Adrenal gland (tissue), 12 donors: Measurements from ENCODE around the gene KCNG4. TPM values are rescaled to one million over a fixed set of nuclear protein-coding genes. Genes with fewer than 3 reads are reported as not detected.

ENCODE experiments used
- DNase-seq, 7 donors: peaks; one replicate each; pipeline ENCODE4 v3.0.0-alpha.2; 2019 to 2020
- H3K27ac ChIP-seq, 5 donors: fragments of 200-600 bp; sonication (generic) in 4 of 5; 1 replicate in 3 of 5; 2 replicates in 2 of 5; pipeline versions ENCODE4 v1.5.1 to v1.8.0; 2016 to 2020; ENCODE audit warnings: mild to moderate bottlenecking in 1 of 5
- H3K27me3 ChIP-seq: fragments of 200-600 bp; 2 replicates; pipeline ENCODE4 v1.8.0; 2021
- H3K36me3 ChIP-seq, 2 donors: fragments of 200-600 bp; replicated peaks in 1 of 2; 1 replicate in 1 of 2; 2 replicates in 1 of 2; pipeline versions ENCODE4 v1.5.1 to v1.8.0; 2018 to 2022
- H3K4me1 ChIP-seq, 2 donors: fragments of 200-600 bp; replicated peaks in 1 of 2; 1 replicate in 1 of 2; 2 replicates in 1 of 2; pipeline versions ENCODE4 v1.5.1 to v1.8.0; 2018 to 2021
- H3K4me3 ChIP-seq, 4 donors: fragments of 200-600 bp; sonication (generic) in 3 of 4; one replicate each; pipeline ENCODE4 v1.5.1; 2016 to 2018
- H3K9me3 ChIP-seq, 3 donors: fragments of 200-600 bp; sonication (generic) in 1 of 3; replicated peaks in 1 of 3; 1 replicate in 2 of 3; 2 replicates in 1 of 3; pipeline versions ENCODE4 v1.5.1 to v1.8.0; 2016 to 2021
- CTCF ChIP-seq, 6 experiments: fragments of 450-650 bp in 4 of 6; fragments of 200-600 bp in 2 of 6; sonication (generic) in 1 of 6; IDR thresholded peaks; 1 replicate in 5 of 6; 2 replicates in 1 of 6; pipeline versions ENCODE4 v1.5.1 to v1.8.0; 2016 to 2021; ENCODE audit warnings: antibody characterized with exemption in 6 of 6, mild to moderate bottlenecking in 2 of 6, moderate library complexity in 1 of 6
- POLR2A ChIP-seq, 2 donors: fragments of 450-650 bp; IDR thresholded peaks; one replicate each; pipeline ENCODE4 v1.6.1; 2017; ENCODE audit warnings: antibody characterized with exemption in 2 of 2, mild to moderate bottlenecking in 2 of 2, moderate library complexity in 1 of 2
- WGBS, 4 donors: extraction: QIAGEN DNeasy Blood & Tissue Kit in 2 of 4; methylation state at CpG; one replicate each; pipeline versions ENCODE4 v1.1.5 to v1.1.7; 2013 to 2017; 5-methylcytosine and 5-hydroxymethylcytosine counted together
- intact Hi-C, 2 donors: fragments of 100-400 bp; cut with DNase I; formaldehyde crosslinking; loops; one replicate each; pipeline versions ENCODE4 v1.14.1 to v1.15.0; 2022 to 2023
- polyA plus RNA-seq, 3 donors: library from polyadenylated mRNA; stranded (reverse); fragments of 200-250 nt in 2 of 3; fragments of 350-450 nt in 1 of 3; fragmentation: Illumina TruSeq in 1 of 3; extraction: RNeasy Lipid Tissue Mini Kit (QIAGEN cat#74804) in 1 of 3; gene quantifications; one replicate each; pipeline ENCODE4 v1.2.3, GENCODE V29; 2013 to 2014
- total RNA-seq, 9 donors: library from RNA; depleted of rRNA in 4 of 9; stranded (reverse); fragments of >200 nt in 4 of 9; fragments of 120-200 nt in 1 of 9; fragmentation: NEBNext Ultra II Directional in 1 of 9; extraction: Animal tissue kit (Norgen Biotek cat#: 25700) in 1 of 9; gene quantifications; one replicate each; pipeline versions ENCODE4 v1.1.0 to v1.2.4, GENCODE V29; 2013 to 2023
- donor health status: healthy with polysubstance abuse.
- donor health status: Bipolar disorder and iron deficiency.
- donor health status: DM: yes; HTN: yes; CAD: no.
- donor health status: DM: no; HTN: no; CAD: no.
- donor health status: DM: no; HTN: no; CAD: no.
- donor health status: DM: yes; HTN: yes; CAD: no.

KCNG4 gene
- total and polyA plus RNA-seq, 12 donors: under 0.01 to 1.3 (median 0.36) TPM; not detected in 4

- WGBS, 4 donors: 59 to 73% (median 65%) methylated on average over 5 of the region's 5 CpGs
- intact Hi-C loops: no loop called here
Measured at GRCh38 chr16:84215531-84215930, 24.3 kb downstream of the KCNG4 start.

GRCh38 chr16:84214451-84215066 lies 25.3 kb downstream of the KCNG4 start:
- no peak overlapping the region for H3K27ac ChIP-seq
- H3K4me1 ChIP-seq: no peaks in the 10 kb centered on the region
- no peak for DNase-seq
- no peaks in the 10 kb centered on the region for H3K36me3 ChIP-seq
- TF ChIP-seq CTCF (IDR thresholded peaks at IDR 0.05) (no peak), POLR2A (IDR thresholded peaks at IDR 0.05) (no peak)
- H3K9me3 ChIP-seq: no peaks in the 10 kb centered on the region
- 84 to 90% (median 85%) methylated on average over 8 to 15 of the region's 15 CpGs for WGBS, 4 donors
- no peak overlapping the region for H3K4me3 ChIP-seq
- intact Hi-C loops: no loop called here
- H3K27me3 ChIP-seq: no peaks in the 10 kb centered on the region

More at GRCh38 chr16:84215531-84215930, 24.3 kb downstream of the KCNG4 start:
- H3K36me3 ChIP-seq: no peaks in the 10 kb centered on the region
- no peak for TF ChIP-seq POLR2A (IDR thresholded peaks at IDR 0.05)
- no peak for TF ChIP-seq CTCF (IDR thresholded peaks at IDR 0.05)
- no peak overlapping the region for H3K4me3 ChIP-seq
- H3K27ac ChIP-seq: no peak overlapping the region
- DNase-seq: no peak
- no peaks in the 10 kb centered on the region for H3K27me3 ChIP-seq
- H3K9me3 ChIP-seq: no peaks in the 10 kb centered on the region
- no peaks in the 10 kb centered on the region for H3K4me1 ChIP-seq

GRCh38 chr16:84212631-84213030 lies 27.2 kb downstream of the KCNG4 start:
- Histone ChIP-seq H3K27me3 (no peaks in the 10 kb centered on the region), H3K4me1 (no peaks in the 10 kb centered on the region), H3K9me3 (no peaks in the 10 kb centered on the region), H3K36me3 (no peaks in the 10 kb centered on the region), H3K27ac (no peak overlapping the region), H3K4me3 (no peak overlapping the region)
- intact Hi-C loops: no loop called here
- TF ChIP-seq CTCF (IDR thresholded peaks at IDR 0.05) (no peak), POLR2A (IDR thresholded peaks at IDR 0.05) (no peak)
- 77 to 92% (median 86%) methylated on average over 4 of the region's 4 CpGs for WGBS, 4 donors
- no peak for DNase-seq

GRCh38 chr16:84212154-84212553 lies 27.7 kb downstream of the KCNG4 start:
- H3K4me1 ChIP-seq: no peaks in the 10 kb centered on the region
- H3K9me3 ChIP-seq: no peaks in the 10 kb centered on the region
- no peaks in the 10 kb centered on the region for H3K36me3 ChIP-seq
- no peaks in the 10 kb centered on the region for H3K27me3 ChIP-seq
- no peak overlapping the region for H3K4me3 ChIP-seq
- WGBS, 4 donors: 65 to 71% (median 69%) methylated on average over 4 of the region's 4 CpGs
- TF ChIP-seq POLR2A (IDR thresholded peaks at IDR 0.05) (no peak), CTCF (IDR thresholded peaks at IDR 0.05) (no peak)
- no peak overlapping the region for H3K27ac ChIP-seq
- DNase-seq: no peak
- intact Hi-C loops: no loop called here
